MCF 10A (cell line): ENCODE data around the gene TGFBR1. TPM values are rescaled to one million over a fixed set of nuclear protein-coding genes. Genes with fewer than 3 reads are reported as not detected.

Source experiments
- BruUV-seq: library from RNA; stranded (reverse); fragments of 400-500 nt; replicated peaks from 2 replicates; lab custom pipeline; 2021; lab: Mats Ljungman, UMichigan
- CTCF ChIA-PET: fragments of 300-600 bp; sonication (Branson Sonifier 250); formaldehyde crosslinking; extraction: SDS; loops from one replicate; lab custom pipeline; 2021; ENCODE audit warnings: antibody characterized with exemption, inconsistent platforms; lab: Yijun Ruan, JAX
- POLR2A ChIA-PET: fragments of 300-600, 350-650 bp; sonication (Branson Sonifier 250); formaldehyde crosslinking; extraction: SDS; loops from one replicate; lab custom pipeline; 2020; ENCODE audit warnings: antibody characterized with exemption, inconsistent platforms; lab: Yijun Ruan, JAX
- DNase-seq: peaks from one replicate; pipeline ENCODE4 v3.0.0-alpha.2; 2018; ENCODE audit not compliant: unreplicated experiment
- H3K27ac Mint-ChIP-seq: one replicate; pipeline ENCODE4 v1.8.0; 2022; ENCODE audit warnings: mild to moderate bottlenecking, low read depth, mixed read lengths; ENCODE audit not compliant: unreplicated experiment
- H3K27me3 Mint-ChIP-seq: one replicate; pipeline ENCODE4 v1.8.0; 2022; ENCODE audit warnings: mixed read lengths; ENCODE audit not compliant: insufficient read depth, unreplicated experiment
- H3K36me3 Mint-ChIP-seq: one replicate; pipeline ENCODE4 v1.8.0; 2022; ENCODE audit warnings: mild to moderate bottlenecking, moderate library complexity, mixed read lengths; ENCODE audit not compliant: insufficient read depth, unreplicated experiment
- H3K4me1 Mint-ChIP-seq: one replicate; pipeline ENCODE4 v1.8.0; 2022; ENCODE audit warnings: mixed read lengths; ENCODE audit not compliant: insufficient read depth, unreplicated experiment
- H3K4me3 Mint-ChIP-seq: one replicate; pipeline ENCODE4 v1.8.0; 2022; ENCODE audit warnings: mild to moderate bottlenecking, moderate library complexity, mixed read lengths; ENCODE audit not compliant: unreplicated experiment
- H3K9me3 Mint-ChIP-seq: one replicate; pipeline ENCODE4 v1.8.0; 2022; ENCODE audit warnings: mixed read lengths; ENCODE audit not compliant: unreplicated experiment
- CTCF ChIP-seq: fragments of 200-600 bp; IDR thresholded peaks from one replicate; pipeline ENCODE4 v1.8.0; 2022; ENCODE audit warnings: antibody characterized with exemption, mild to moderate bottlenecking; ENCODE audit not compliant: unreplicated experiment
- intact Hi-C: fragments of 100-400 bp; cut with micrococcal nuclease; formaldehyde crosslinking; loops from 2 replicates; pipeline ENCODE4 v1.14.1; 2022
- total RNA-seq: library from RNA; stranded (reverse); gene quantifications from 2 replicates; pipeline ENCODE4 v1.2.3, GENCODE V29; 2022

Gene TGFBR1
- total RNA-seq, 1 experiment from 2014 or later: 27.6 TPM

- intact Hi-C loops: no loop called here
- no peaks in the 10 kb centered on the region for H3K27me3 Mint-ChIP-seq
Observed at GRCh38 chr9:99106044-99106375, 1.1 kb downstream of the TGFBR1 start.

DNA sequence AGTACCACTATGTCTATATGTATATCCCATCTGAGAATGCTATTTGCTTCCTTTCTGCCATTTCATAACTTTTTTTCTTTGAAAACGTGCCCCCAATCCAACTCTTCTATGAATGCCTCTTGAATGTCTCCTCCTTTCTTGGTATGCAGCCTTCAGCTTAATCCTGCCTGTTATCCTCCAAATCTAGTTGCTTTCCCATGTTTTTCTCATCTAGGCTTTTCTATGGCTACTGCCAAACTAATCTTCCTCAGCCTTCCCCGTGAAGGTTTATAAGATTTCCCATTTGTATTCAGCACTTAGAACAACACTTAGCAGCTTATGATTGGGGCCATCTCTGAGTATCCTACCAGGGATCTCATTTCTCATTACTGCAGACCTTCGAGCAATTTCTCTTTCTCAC lies 2.5 kb downstream of the TGFBR1 start:
- intact Hi-C loops: no loop called here
- no peak for TF ChIP-seq CTCF
- H3K27me3 Mint-ChIP-seq: no peaks in the 10 kb centered on the region
- no peak overlapping the region for H3K27ac Mint-ChIP-seq
- no peak for DNase-seq
- peak overlapping the region; percentile 11 for H3K4me3 Mint-ChIP-seq
- H3K9me3 Mint-ChIP-seq: no peaks in the 10 kb centered on the region
- ChIA-PET POLR2A (interaction anchor here (1.5 kb wide), 1 partner anchor 9 kb away, joined by 9 read pairs; no protein-coding TSS in a partner anchor), CTCF (no interaction called here)
- H3K36me3 Mint-ChIP-seq: no peaks in the 10 kb centered on the region
- peaks cover 62% of the 10 kb centered on the region for H3K4me1 Mint-ChIP-seq
- BruUV-seq: no TSS peak

More at GRCh38 chr9:99106044-99106375, 1.1 kb downstream of the TGFBR1 start:
- Mint-ChIP-seq H3K27ac (peak overlapping the region; percentile 88), H3K36me3 (no peaks in the 10 kb centered on the region), H3K4me3 (peak overlapping the region; percentile 91), H3K4me1 (peaks cover 53% of the 10 kb centered on the region), H3K9me3 (no peaks in the 10 kb centered on the region)
- ChIA-PET POLR2A (interaction anchor here (0.6 to 3.4 kb wide), 10 partner anchors 8 to 146 kb away, joined by 3 to 20 read pairs (median 6); partner anchors contain the start of genes ALG2 and SEC61B), CTCF (interaction anchor here (0.6 to 4.0 kb wide), 6 partner anchors 9 to 106 kb away, joined by 3 to 24 read pairs (median 4); no protein-coding TSS in a partner anchor)
- DNase-seq: no peak
- no TSS peak for BruUV-seq
- no peak for TF ChIP-seq CTCF

GRCh38 chr9:99108131-99108530 lies 3.2 kb downstream of the TGFBR1 start:
- BruUV-seq: no TSS peak
- H3K4me1 Mint-ChIP-seq: peaks cover 66% of the 10 kb centered on the region
- TF ChIP-seq CTCF: no peak
- ChIA-PET CTCF (no interaction called here), POLR2A (no interaction called here)
- no peaks in the 10 kb centered on the region for H3K27me3 Mint-ChIP-seq
- no peaks in the 10 kb centered on the region for H3K36me3 Mint-ChIP-seq
- intact Hi-C loops: no loop called here
- no peak for DNase-seq
- H3K27ac Mint-ChIP-seq: peak overlapping the region; percentile 78
- no peaks in the 10 kb centered on the region for H3K9me3 Mint-ChIP-seq
- no peak overlapping the region for H3K4me3 Mint-ChIP-seq

- peaks cover 54% of the 10 kb centered on the region for H3K4me1 Mint-ChIP-seq
- ChIA-PET POLR2A (no interaction called here), CTCF (interaction anchor here (1.1 kb wide), 1 partner anchor 108 kb away, joined by 3 read pairs; no protein-coding TSS in a partner anchor)
- intact Hi-C loops: no loop called here
- peak overlapping the region; percentile 78 for H3K27ac Mint-ChIP-seq
- no peak overlapping the region for H3K4me3 Mint-ChIP-seq
- no peak for TF ChIP-seq CTCF
- DNase-seq: peak; percentile 65
- H3K9me3 Mint-ChIP-seq: no peaks in the 10 kb centered on the region
- no peaks in the 10 kb centered on the region for H3K27me3 Mint-ChIP-seq
- BruUV-seq: no TSS peak
- no peaks in the 10 kb centered on the region for H3K36me3 Mint-ChIP-seq
Observed at GRCh38 chr9:99109522-99109921, 4.6 kb downstream of the TGFBR1 start.
